HG03439 (cell line): Measurements from ENCODE around the gene ALDH1A2.
"Not testable (repeated sequence)": the region's sequence is repeated elsewhere in the genome, so short reads cannot be mapped to it uniquely, and the experiment has no call there.

Experiments used
- ATAC-seq: cut with Tn5 transposase; IDR thresholded peaks from one replicate; pipeline ENCODE4 v1.9.1; 2021; ENCODE audit warnings: mild to moderate bottlenecking, moderate library complexity; ENCODE audit not compliant: unreplicated experiment

The ALDH1A2 gene

GRCh38 chr15:58043192-58043903 lies 22.2 kb downstream of the ALDH1A2 start:
- no peak for ATAC-seq

GRCh38 chr15:58042006-58042405 lies 23.5 kb downstream of the ALDH1A2 start:
- no peak for ATAC-seq

GRCh38 chr15:58040150-58040549 lies 25.4 kb downstream of the ALDH1A2 start:
- ATAC-seq: no peak

- ATAC-seq: no peak
Observed at GRCh38 chr15:58039079-58040035, 26.2 kb downstream of the ALDH1A2 start.

- no peak for ATAC-seq
Observed at GRCh38 chr15:58038426-58039078, 27.0 kb downstream of the ALDH1A2 start.

- ATAC-seq: no peak
Observed at GRCh38 chr15:58037723-58038301, 27.7 kb downstream of the ALDH1A2 start.

- no peak for ATAC-seq
Observed at GRCh38 chr15:58036579-58036978, 28.9 kb downstream of the ALDH1A2 start.

GRCh38 chr15:58028392-58028791 lies 37.1 kb downstream of the ALDH1A2 start:
- not testable (repeated sequence) for ATAC-seq

GRCh38 chr15:58026552-58026951 lies 39.0 kb downstream of the ALDH1A2 start:
- no peak for ATAC-seq

GRCh38 chr15:58026051-58026450 lies 39.5 kb downstream of the ALDH1A2 start:
- ATAC-seq: no peak

GRCh38 chr15:58021332-58022230 lies 43.9 kb downstream of the ALDH1A2 start:
- ATAC-seq: no peak

GRCh38 chr15:58019503-58020376 lies 45.8 kb downstream of the ALDH1A2 start:
- ATAC-seq: no peak

GRCh38 chr15:58017869-58018268 lies 47.6 kb downstream of the ALDH1A2 start:
- no peak for ATAC-seq

- no peak for ATAC-seq
Observed at GRCh38 chr15:58016581-58017175, 48.8 kb downstream of the ALDH1A2 start.

- ATAC-seq: no peak
Observed at GRCh38 chr15:58015565-58015964, 49.9 kb downstream of the ALDH1A2 start.

- ATAC-seq: no peak
Observed at GRCh38 chr15:58014470-58014869, 51.0 kb downstream of the ALDH1A2 start.

- no peak for ATAC-seq
Observed at GRCh38 chr15:58014040-58014439, 51.5 kb downstream of the ALDH1A2 start.

GRCh38 chr15:58010983-58011382 lies 54.5 kb downstream of the ALDH1A2 start:
- no peak for ATAC-seq

- ATAC-seq: no peak
Observed at GRCh38 chr15:58003810-58004209, 61.7 kb downstream of the ALDH1A2 start.
